GM12878 (cell line): ENCODE measurements around the gene TRIM69. TPM values are rescaled to one million over a fixed set of nuclear protein-coding genes. Genes with fewer than 3 reads are reported as not detected.

Experiments used
- BHLHE40 ChIP-seq, 2 experiments: fragments of 450-650 bp in 1 of 2; IDR thresholded peaks; 2 replicates each; pipeline ENCODE4 v1.6.1; 2011 to 2017; ENCODE audit warnings: low read depth in 2 of 2, borderline replicate concordance in 1 of 2, improper control_type of control experiment in 1 of 2, low read length in 1 of 2, mild to moderate bottlenecking in 1 of 2
- BMI1 ChIP-seq: fragments of 450-650 bp; IDR thresholded peaks from 2 replicates; pipeline ENCODE4 v1.6.1; 2016; ENCODE audit warnings: mild to moderate bottlenecking, moderate library complexity, borderline replicate concordance
- CBFB ChIP-seq: IDR thresholded peaks from 2 replicates; pipeline ENCODE4 v1.6.1; 2016; ENCODE audit warnings: antibody characterized with exemption, low read depth
- CHD1 ChIP-seq: IDR thresholded peaks from 2 replicates; pipeline ENCODE4 v1.6.1; 2012; ENCODE audit warnings: low read depth, low read length, improper control_type of control experiment
- CREM ChIP-seq: IDR thresholded peaks from 2 replicates; pipeline ENCODE4 v1.6.1; 2014; ENCODE audit warnings: antibody characterized with exemption, low read depth
- ESRRA ChIP-seq: IDR thresholded peaks from 2 replicates; pipeline ENCODE4 v1.6.1; 2012; ENCODE audit warnings: mild to moderate bottlenecking, low read length, improper control_type of control experiment
- HCFC1 ChIP-seq: fragments of 150-350 bp; IDR thresholded peaks from 2 replicates; pipeline ENCODE4 v1.6.1; 2014; ENCODE audit warnings: low read length
- NFIC ChIP-seq: IDR thresholded peaks from 2 replicates; pipeline ENCODE4 v1.6.1; 2012; ENCODE audit warnings: low read depth, mild to moderate bottlenecking, inconsistent platforms, low read length, moderate library complexity
- NR2C2 ChIP-seq: IDR thresholded peaks from 2 replicates; pipeline ENCODE4 v1.6.1; 2011; ENCODE audit warnings: borderline replicate concordance, low read depth; ENCODE audit not compliant: control insufficient read depth, insufficient read length
- PAX8 ChIP-seq: fragments of 450-650 bp; IDR thresholded peaks from 2 replicates; pipeline ENCODE4 v1.6.1; 2017; ENCODE audit warnings: mild to moderate bottlenecking, moderate library complexity
- RAD51 ChIP-seq: fragments of 450-650 bp; IDR thresholded peaks from 2 replicates; pipeline ENCODE4 v1.6.1; 2016; ENCODE audit warnings: moderate library complexity, mild to moderate bottlenecking, inconsistent platforms
- RB1 ChIP-seq: fragments of 450-650 bp; formaldehyde crosslinking; IDR thresholded peaks from 2 replicates; pipeline ENCODE4 v1.6.1; 2017; ENCODE audit warnings: mild to moderate bottlenecking, borderline replicate concordance
- RCOR1 ChIP-seq: conservative IDR thresholded peaks from 2 replicates; pipeline ENCODE4 v1.6.1; 2012; ENCODE audit warnings: low read depth, low read length, improper control_type of control experiment
- SP1 ChIP-seq: IDR thresholded peaks from one replicate; pipeline ENCODE4 v1.6.1; 2011; ENCODE audit warnings: low read depth, low read length
- SREBF1 ChIP-seq: IDR thresholded peaks from 2 replicates; pipeline ENCODE4 v1.6.1; 2012; ENCODE audit warnings: mild to moderate bottlenecking, low read length
- STAT1 ChIP-seq: fragments of 450-650 bp; conservative IDR thresholded peaks from 2 replicates; pipeline ENCODE4 v1.6.1; 2014; ENCODE audit warnings: antibody characterized with exemption, mild to moderate bottlenecking
- SUPT20H ChIP-seq: IDR thresholded peaks from 2 replicates; pipeline ENCODE4 v1.6.1; 2011; ENCODE audit warnings: low read depth, mild to moderate bottlenecking, low read length, moderate library complexity, borderline replicate concordance; ENCODE audit not compliant: control insufficient read depth
- TARDBP ChIP-seq: IDR thresholded peaks from 2 replicates; pipeline ENCODE4 v1.6.1; 2016; ENCODE audit warnings: borderline replicate concordance
- TBL1XR1 ChIP-seq: IDR thresholded peaks from 2 replicates; pipeline ENCODE4 v1.6.1; 2012; ENCODE audit warnings: low read depth, low read length, improper control_type of control experiment
- TCF3 ChIP-seq: IDR thresholded peaks from 2 replicates; pipeline ENCODE4 v1.6.1; 2012; ENCODE audit warnings: low read depth, mild to moderate bottlenecking, low read length, borderline replicate concordance; ENCODE audit not compliant: insufficient read depth
- ZBED1 ChIP-seq: IDR thresholded peaks from 2 replicates; pipeline ENCODE4 v1.6.1; 2016; ENCODE audit warnings: borderline replicate concordance
- polyA plus RNA-seq, 11 experiments: library from polyadenylated mRNA; depleted of rRNA in 4 of 11; unstranded in 6 of 11; stranded (reverse) in 5 of 11; fragments of >200 nt; fragmentation: Nextera tagmentation in 4 of 11; fragmentation: Illumina TruSeq in 1 of 11; extraction: Ambion mirVana in 4 of 11; extraction: Trizol in 1 of 11; gene quantifications; 1 replicate in 1 of 11; 2 replicates in 10 of 11; pipeline versions ENCODE4 v1.2.1 to v1.2.3, GENCODE V29; 2011 to 2016; ENCODE audit warnings: inconsistent platforms in 2 of 11, missing spikeins in 2 of 11, low read depth in 1 of 11
- total RNA-seq, 4 experiments: library from RNA; depleted of rRNA in 3 of 4; stranded (reverse); fragments of >200 nt in 3 of 4; fragmentation: Illumina TruSeq in 1 of 4; extraction: Trizol in 1 of 4; gene quantifications; 2 replicates each; pipeline versions ENCODE4 v1.2.1 to v1.2.3, GENCODE V29; 2013 to 2021
- TF ChIP-seq, protein P1 (sequence below): IDR thresholded peaks from 2 replicates; pipeline ENCODE4 v1.6.1; 2012; ENCODE audit warnings: low read depth, low read length, improper control_type of control experiment
- TF ChIP-seq, protein P2 (sequence below): IDR thresholded peaks from 2 replicates; pipeline ENCODE4 v1.6.1; 2011; ENCODE audit warnings: mild to moderate bottlenecking, low read depth, low read length, moderate library complexity; ENCODE audit not compliant: insufficient replicate concordance
- TF ChIP-seq, protein P3 (sequence below): fragments of 450-650 bp; formaldehyde crosslinking; IDR thresholded peaks from 2 replicates; pipeline ENCODE4 v1.4.0; 2022; ENCODE audit warnings: mild to moderate bottlenecking, moderate library complexity

The TRIM69 gene
- total and polyA plus RNA-seq, 10 of the 15 experiments (the other 5 are each of a cell fraction or from before 2014, with no cell fraction given) = 11.2 to 52.7 (median 37.8) TPM

DNA sequence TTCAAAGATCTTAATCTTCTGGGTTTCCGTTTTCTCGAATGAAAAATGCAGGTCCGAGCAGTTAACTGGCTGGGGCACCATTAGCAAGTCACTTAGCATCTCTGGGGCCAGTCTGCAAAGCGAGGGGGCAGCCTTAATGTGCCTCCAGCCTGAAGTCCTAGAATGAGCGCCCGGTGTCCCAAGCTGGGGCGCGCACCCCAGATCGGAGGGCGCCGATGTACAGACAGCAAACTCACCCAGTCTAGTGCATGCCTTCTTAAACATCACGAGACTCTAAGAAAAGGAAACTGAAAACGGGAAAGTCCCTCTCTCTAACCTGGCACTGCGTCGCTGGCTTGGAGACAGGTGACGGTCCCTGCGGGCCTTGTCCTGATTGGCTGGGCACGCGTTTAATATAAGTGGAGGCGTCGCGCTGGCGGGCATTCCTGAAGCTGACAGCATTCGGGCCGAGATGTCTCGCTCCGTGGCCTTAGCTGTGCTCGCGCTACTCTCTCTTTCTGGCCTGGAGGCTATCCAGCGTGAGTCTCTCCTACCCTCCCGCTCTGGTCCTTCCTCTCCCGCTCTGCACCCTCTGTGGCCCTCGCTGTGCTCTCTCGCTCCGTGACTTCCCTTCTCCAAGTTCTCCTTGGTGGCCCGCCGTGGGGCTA is 25.1 kb upstream of the TRIM69 start, which contains the start of the genes B2M and PATL2 (continued):
- peak; percentile 93 for TF ChIP-seq TCF3
- TF ChIP-seq, protein P1, sequence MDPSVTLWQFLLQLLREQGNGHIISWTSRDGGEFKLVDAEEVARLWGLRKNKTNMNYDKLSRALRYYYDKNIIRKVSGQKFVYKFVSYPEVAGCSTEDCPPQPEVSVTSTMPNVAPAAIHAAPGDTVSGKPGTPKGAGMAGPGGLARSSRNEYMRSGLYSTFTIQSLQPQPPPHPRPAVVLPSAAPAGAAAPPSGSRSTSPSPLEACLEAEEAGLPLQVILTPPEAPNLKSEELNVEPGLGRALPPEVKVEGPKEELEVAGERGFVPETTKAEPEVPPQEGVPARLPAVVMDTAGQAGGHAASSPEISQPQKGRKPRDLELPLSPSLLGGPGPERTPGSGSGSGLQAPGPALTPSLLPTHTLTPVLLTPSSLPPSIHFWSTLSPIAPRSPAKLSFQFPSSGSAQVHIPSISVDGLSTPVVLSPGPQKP = 0 out of 2 replicates have a peak, but pooled peaks have one; percentile 31
- TF ChIP-seq CBFB = peak; percentile 97
- TF ChIP-seq ZBED1 = peak; percentile 90
- peak; percentile 30; the same call in 1 of the 2 replicates for TF ChIP-seq NFIC
- peak; percentile 94 for TF ChIP-seq SP1
- TF ChIP-seq RAD51 = peak; percentile 44; the same call in 1 of the 2 replicates
- peak; percentile 71; the same call in 1 of the 2 replicates for TF ChIP-seq RB1
- TF ChIP-seq SUPT20H = no peak
- no peak for TF ChIP-seq NR2C2
- TF ChIP-seq RCOR1 = 0 out of 2 replicates have a peak, but pooled peaks have one; percentile 41
- TF ChIP-seq BHLHE40 (IDR thresholded peaks at IDR 0.05; ENCODE audit: borderline replicate concordance in 1 of 2, low read depth in 2 of 2, low read length in 1 of 2) = peak; percentile 97 to 98
- no peak for TF ChIP-seq TARDBP
- 0 out of 2 replicates have a peak, but pooled peaks have one; percentile 92 for TF ChIP-seq CHD1
- no peak for TF ChIP-seq BMI1
- TF ChIP-seq, protein P2, sequence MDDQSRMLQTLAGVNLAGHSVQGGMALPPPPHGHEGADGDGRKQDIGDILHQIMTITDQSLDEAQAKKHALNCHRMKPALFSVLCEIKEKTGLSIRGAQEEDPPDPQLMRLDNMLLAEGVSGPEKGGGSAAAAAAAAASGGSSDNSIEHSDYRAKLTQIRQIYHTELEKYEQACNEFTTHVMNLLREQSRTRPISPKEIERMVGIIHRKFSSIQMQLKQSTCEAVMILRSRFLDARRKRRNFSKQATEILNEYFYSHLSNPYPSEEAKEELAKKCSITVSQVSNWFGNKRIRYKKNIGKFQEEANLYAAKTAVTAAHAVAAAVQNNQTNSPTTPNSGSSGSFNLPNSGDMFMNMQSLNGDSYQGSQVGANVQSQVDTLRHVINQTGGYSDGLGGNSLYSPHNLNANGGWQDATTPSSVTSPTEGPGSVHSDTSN = no peak
- 0 out of 2 replicates have a peak, but pooled peaks have one; percentile 60 for TF ChIP-seq ESRRA
- TF ChIP-seq STAT1 = no peak
- peak; percentile 70 for TF ChIP-seq TBL1XR1
- TF ChIP-seq HCFC1 = peak; percentile 49
- TF ChIP-seq, protein P3, sequence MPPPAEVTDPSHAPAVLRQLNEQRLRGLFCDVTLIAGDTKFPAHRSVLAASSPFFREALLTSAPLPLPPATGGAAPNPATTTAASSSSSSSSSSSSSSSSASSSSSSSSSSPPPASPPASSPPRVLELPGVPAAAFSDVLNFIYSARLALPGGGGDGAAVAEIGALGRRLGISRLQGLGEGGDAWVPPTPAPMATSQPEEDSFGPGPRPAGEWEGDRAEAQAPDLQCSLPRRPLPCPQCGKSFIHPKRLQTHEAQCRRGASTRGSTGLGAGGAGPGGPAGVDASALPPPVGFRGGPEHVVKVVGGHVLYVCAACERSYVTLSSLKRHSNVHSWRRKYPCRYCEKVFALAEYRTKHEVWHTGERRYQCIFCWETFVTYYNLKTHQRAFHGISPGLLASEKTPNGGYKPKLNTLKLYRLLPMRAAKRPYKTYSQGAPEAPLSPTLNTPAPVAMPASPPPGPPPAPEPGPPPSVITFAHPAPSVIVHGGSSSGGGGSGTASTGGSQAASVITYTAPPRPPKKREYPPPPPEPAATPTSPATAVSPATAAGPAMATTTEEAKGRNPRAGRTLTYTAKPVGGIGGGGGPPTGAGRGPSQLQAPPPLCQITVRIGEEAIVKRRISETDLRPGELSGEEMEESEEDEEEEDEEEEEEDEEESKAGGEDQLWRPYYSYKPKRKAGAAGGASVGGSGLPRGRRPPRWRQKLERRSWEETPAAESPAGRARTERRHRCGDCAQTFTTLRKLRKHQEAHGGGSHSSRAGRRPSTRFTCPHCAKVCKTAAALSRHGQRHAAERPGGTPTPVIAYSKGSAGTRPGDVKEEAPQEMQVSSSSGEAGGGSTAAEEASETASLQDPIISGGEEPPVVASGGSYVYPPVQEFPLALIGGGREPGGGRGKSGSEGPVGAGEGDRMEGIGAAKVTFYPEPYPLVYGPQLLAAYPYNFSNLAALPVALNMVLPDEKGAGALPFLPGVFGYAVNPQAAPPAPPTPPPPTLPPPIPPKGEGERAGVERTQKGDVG = no peak
- peak; percentile 99 for TF ChIP-seq CREM
- TF ChIP-seq PAX8 = 0 out of 2 replicates have a peak, but pooled peaks have one; percentile 83
- 0 out of 2 replicates have a peak, but pooled peaks have one; percentile 56 for TF ChIP-seq SREBF1
